Keratinocyte (primary cell): ENCODE measurements around the gene ESRRB. TPM values are rescaled to one million over a fixed set of nuclear protein-coding genes. Genes with fewer than 3 reads are reported as not detected.

Experiments
- DNase-seq: peaks from one replicate; pipeline ENCODE4 v3.0.0-alpha.2; 2011; ENCODE audit warnings: low read depth, missing footprints, low spot score
- FAIRE-seq: peaks from 2 replicates; lab custom pipeline; 2011; peaks lifted over from hg19 to GRCh38; lab: Jason Lieb, UNC
- H2AFZ ChIP-seq: 2 replicates; pipeline ENCODE4 v1.6.0; 2012; ENCODE audit warnings: low read length, control low read depth, inconsistent platforms; ENCODE audit not compliant: control insufficient read depth
- H3K27ac ChIP-seq: 2 replicates; pipeline ENCODE4 v1.5.1; 2011; ENCODE audit warnings: low read length; ENCODE audit not compliant: control insufficient read depth, insufficient read depth
- H3K27me3 ChIP-seq: 3 replicates; pipeline ENCODE4 v1.6.0; 2011; ENCODE audit warnings: low read length; ENCODE audit not compliant: control insufficient read depth, insufficient read depth; ENCODE audit errors: extremely low read depth
- H3K36me3 ChIP-seq, 2 experiments: 2 replicates in 1 of 2; 3 replicates in 1 of 2; pipeline ENCODE4 v1.5.1; 2011; ENCODE audit warnings: low read length in 2 of 2, mild to moderate bottlenecking in 1 of 2; ENCODE audit not compliant: control insufficient read depth in 2 of 2, insufficient read depth in 2 of 2; ENCODE audit errors: extremely low read depth in 1 of 2
- H3K4me1 ChIP-seq: 3 replicates; pipeline ENCODE4 v1.5.1; 2011; ENCODE audit warnings: low read length; ENCODE audit not compliant: control insufficient read depth, insufficient read depth; ENCODE audit errors: extremely low read depth
- H3K4me2 ChIP-seq: 3 replicates; pipeline ENCODE4 v1.6.0; 2011; ENCODE audit warnings: low read depth, low read length; ENCODE audit not compliant: control insufficient read depth, insufficient read depth; ENCODE audit errors: extremely low read depth
- H3K4me3 ChIP-seq, 3 experiments: fragments of 200-600 bp in 1 of 3; sonication (generic) in 1 of 3; 2 replicates in 2 of 3; 3 replicates in 1 of 3; pipeline ENCODE4 v1.5.1; 2011 to 2016; ENCODE audit warnings: low read length in 3 of 3, mild to moderate bottlenecking in 3 of 3, control low read depth in 2 of 3, inconsistent platforms in 1 of 3, low read depth in 1 of 3, mixed read lengths in 1 of 3, mixed run types in 1 of 3, moderate library complexity in 1 of 3; ENCODE audit not compliant: control insufficient read depth in 2 of 3, insufficient read depth in 2 of 3; ENCODE audit errors: extremely low read depth in 1 of 3
- H3K79me2 ChIP-seq: 2 replicates; pipeline ENCODE4 v1.6.0; 2012; ENCODE audit warnings: low read length; ENCODE audit not compliant: control insufficient read depth, insufficient read depth
- H3K9ac ChIP-seq: 3 replicates; pipeline ENCODE4 v1.6.0; 2011; ENCODE audit warnings: low read length; ENCODE audit not compliant: control insufficient read depth, insufficient read depth; ENCODE audit errors: extremely low read depth
- H3K9me1 ChIP-seq: 3 replicates; pipeline ENCODE4 v1.6.0; 2011; ENCODE audit warnings: low read length; ENCODE audit not compliant: control insufficient read depth, insufficient read depth; ENCODE audit errors: extremely low read depth
- H3K9me3 ChIP-seq: 2 replicates; pipeline ENCODE4 v1.5.1; 2012; ENCODE audit warnings: low read depth, low read length; ENCODE audit not compliant: control insufficient read depth
- H4K20me1 ChIP-seq: 3 replicates; pipeline ENCODE4 v1.6.0; 2011; ENCODE audit warnings: low read length; ENCODE audit not compliant: control insufficient read depth, insufficient read depth; ENCODE audit errors: extremely low read depth
- CTCF ChIP-seq, 3 experiments: IDR thresholded peaks in 1 of 3; conservative IDR thresholded peaks in 1 of 3; optimal IDR thresholded peaks in 1 of 3; 2 replicates in 2 of 3; 3 replicates in 1 of 3; pipeline versions ENCODE3 to v1.5.1; 2011; ENCODE audit warnings: low read length in 3 of 3, mild to moderate bottlenecking in 3 of 3, moderate library complexity in 2 of 3, control low read depth in 1 of 3, inconsistent platforms in 1 of 3; ENCODE audit not compliant: insufficient read depth in 2 of 3; ENCODE audit errors: extremely low read depth in 1 of 3
- EZH2 ChIP-seq: IDR thresholded peaks from one replicate; pipeline ENCODE4 v1.6.1; 2012; ENCODE audit warnings: inconsistent platforms, mild to moderate bottlenecking, low read length, moderate library complexity
- dilution Hi-C: fragments of 300-500 bp; cut with MboI; formaldehyde crosslinking; loops from one replicate; pipeline ENCODE4 v1.7.0; 2020; ENCODE audit warnings: low sequenced_read_pairs; ENCODE audit not compliant: extremely low pct_ligation_motif_present
- polyA plus RNA-seq, 5 experiments: library from polyadenylated mRNA; depleted of rRNA in 3 of 5; stranded (reverse) in 3 of 5; stranded (forward) in 1 of 5; unstranded in 1 of 5; fragments of >200 nt; gene quantifications; 1 replicate in 1 of 5; 2 replicates in 3 of 5; 3 replicates in 1 of 5; pipeline versions ENCODE4 v1.2.1 to v1.2.3, GENCODE V29; 2011 to 2012; ENCODE audit warnings: missing spikeins in 2 of 5, low read depth in 1 of 5, low replicate concordance in 1 of 5

ESRRB gene
- polyA plus RNA-seq, 1 donor (not counting 4 experiments of a cell fraction or from before 2014, with no cell fraction given) = 0.01 TPM

- Histone ChIP-seq H3K4me2 (no peak overlapping the region), H2AFZ (no peak overlapping the region), H3K36me3 (no peaks in the 10 kb centered on the region), H3K27me3 (peaks cover 40% of the 10 kb centered on the region), H3K4me1 (peaks cover 1% of the 10 kb centered on the region), H3K4me3 (no peak overlapping the region), H3K79me2 (no peaks in the 10 kb centered on the region), H4K20me1 (no peaks in the 10 kb centered on the region), H3K9me1 (no peaks in the 10 kb centered on the region), H3K9ac (no peak overlapping the region), H3K9me3 (no peaks in the 10 kb centered on the region), H3K27ac (no peak overlapping the region)
- DNase-seq (no peak), FAIRE-seq (no peak)
- dilution Hi-C loops = no loop called here
- TF ChIP-seq CTCF (optimal IDR thresholded peaks at IDR 0.05 in 1 of 3, IDR thresholded peaks at IDR 0.05 in 1 of 3, conservative IDR thresholded peaks at IDR 0.05 in 1 of 3; ENCODE audit: extremely low read depth in 1 of 3, insufficient read depth in 2 of 3, low read length in 3 of 3) (no peak), EZH2 (no peak)
These were observed 47.3 kb upstream of the ESRRB start for GRCh38 chr14:76328457-76329137.

- H3K4me1 ChIP-seq = no peaks in the 10 kb centered on the region
- no peaks in the 10 kb centered on the region for H3K79me2 ChIP-seq
- dilution Hi-C loops = no loop called here
- H3K36me3 ChIP-seq = no peaks in the 10 kb centered on the region
- H3K9me1 ChIP-seq = no peaks in the 10 kb centered on the region
- no peak for FAIRE-seq
- H3K9me3 ChIP-seq = no peaks in the 10 kb centered on the region
- TF ChIP-seq CTCF (optimal IDR thresholded peaks at IDR 0.05 in 1 of 3, IDR thresholded peaks at IDR 0.05 in 1 of 3, conservative IDR thresholded peaks at IDR 0.05 in 1 of 3; ENCODE audit: extremely low read depth in 1 of 3, insufficient read depth in 2 of 3, low read length in 3 of 3) = no peak
- TF ChIP-seq EZH2 = peak; percentile 60
- no peak for DNase-seq
- no peak overlapping the region for H3K4me2 ChIP-seq
- no peak overlapping the region for H3K4me3 ChIP-seq
- no peak overlapping the region for H2AFZ ChIP-seq
- H4K20me1 ChIP-seq = no peaks in the 10 kb centered on the region
- H3K27ac ChIP-seq = no peak overlapping the region
- H3K9ac ChIP-seq = no peak overlapping the region
- H3K27me3 ChIP-seq = peaks cover 40% of the 10 kb centered on the region
These were observed 46.6 kb upstream of the ESRRB start for GRCh38 chr14:76329154-76329928.
